ENCODE data around the gene NMNAT2. TPM values are rescaled to one million over a fixed set of nuclear protein-coding genes. Genes with fewer than 3 reads are reported as not detected.

NMNAT2 gene
- polyA plus RNA-seq, 1 donor from 2014 or later = 43.8 TPM

GRCh38 chr1:183328371-183328770, 89.8 kb downstream of the NMNAT2 start:
- no peak overlapping the region for H2AFZ ChIP-seq (ENCODE audit: low read depth, low read length)

GRCh38 chr1:183327434-183328290, 90.5 kb downstream of the NMNAT2 start:
- H3F3A ChIP-seq (ENCODE audit: insufficient read depth, low read length, poor library complexity, severe bottlenecking) = peaks cover 3% of the 10 kb centered on the region
- H2AFZ ChIP-seq (ENCODE audit: low read depth, low read length) = no peak overlapping the region
- no peaks in the 10 kb centered on the region for H3K27me3 ChIP-seq (ENCODE audit: insufficient read depth, low read depth, low read length)
- no peaks in the 10 kb centered on the region for H4K20me1 ChIP-seq (ENCODE audit: insufficient read depth)
- H3K27ac ChIP-seq (ENCODE audit: low read length) = no peak overlapping the region
- H3K79me2 ChIP-seq (replicated peaks; ENCODE audit: insufficient read depth, low read length) = no peaks in the 10 kb centered on the region
- H3K9me2 ChIP-seq (ENCODE audit: insufficient read depth, low read length) = no peaks in the 10 kb centered on the region
- H3K9ac ChIP-seq (ENCODE audit: low read length) = no peak overlapping the region
- no peaks in the 10 kb centered on the region for H3K36me3 ChIP-seq (ENCODE audit: insufficient read depth, low read length)
- no peaks in the 10 kb centered on the region for H3K9me3 ChIP-seq (ENCODE audit: low read length)
- H3K4me3 ChIP-seq (ENCODE audit: low read length) = no peak overlapping the region
- TF ChIP-seq POLR2AphosphoS5 (IDR thresholded peaks at IDR 0.05) (no peak), SMC3 (conservative IDR thresholded peaks at IDR 0.05; ENCODE audit: poor library complexity) (no peak), RAD21 (conservative IDR thresholded peaks at IDR 0.05) (no peak), EP300 (conservative IDR thresholded peaks at IDR 0.05; ENCODE audit: poor library complexity, severe bottlenecking) (no peak), TAF1 (IDR thresholded peaks at IDR 0.05; ENCODE audit: low read depth) (no peak), MXI1 (conservative IDR thresholded peaks at IDR 0.05; ENCODE audit: poor library complexity, severe bottlenecking) (no peak), EZH2 (IDR thresholded peaks at IDR 0.05; ENCODE audit: borderline replicate concordance, insufficient read depth, low read length, poor library complexity, severe bottlenecking) (no peak)
- TF ChIP-seq, protein P1, sequence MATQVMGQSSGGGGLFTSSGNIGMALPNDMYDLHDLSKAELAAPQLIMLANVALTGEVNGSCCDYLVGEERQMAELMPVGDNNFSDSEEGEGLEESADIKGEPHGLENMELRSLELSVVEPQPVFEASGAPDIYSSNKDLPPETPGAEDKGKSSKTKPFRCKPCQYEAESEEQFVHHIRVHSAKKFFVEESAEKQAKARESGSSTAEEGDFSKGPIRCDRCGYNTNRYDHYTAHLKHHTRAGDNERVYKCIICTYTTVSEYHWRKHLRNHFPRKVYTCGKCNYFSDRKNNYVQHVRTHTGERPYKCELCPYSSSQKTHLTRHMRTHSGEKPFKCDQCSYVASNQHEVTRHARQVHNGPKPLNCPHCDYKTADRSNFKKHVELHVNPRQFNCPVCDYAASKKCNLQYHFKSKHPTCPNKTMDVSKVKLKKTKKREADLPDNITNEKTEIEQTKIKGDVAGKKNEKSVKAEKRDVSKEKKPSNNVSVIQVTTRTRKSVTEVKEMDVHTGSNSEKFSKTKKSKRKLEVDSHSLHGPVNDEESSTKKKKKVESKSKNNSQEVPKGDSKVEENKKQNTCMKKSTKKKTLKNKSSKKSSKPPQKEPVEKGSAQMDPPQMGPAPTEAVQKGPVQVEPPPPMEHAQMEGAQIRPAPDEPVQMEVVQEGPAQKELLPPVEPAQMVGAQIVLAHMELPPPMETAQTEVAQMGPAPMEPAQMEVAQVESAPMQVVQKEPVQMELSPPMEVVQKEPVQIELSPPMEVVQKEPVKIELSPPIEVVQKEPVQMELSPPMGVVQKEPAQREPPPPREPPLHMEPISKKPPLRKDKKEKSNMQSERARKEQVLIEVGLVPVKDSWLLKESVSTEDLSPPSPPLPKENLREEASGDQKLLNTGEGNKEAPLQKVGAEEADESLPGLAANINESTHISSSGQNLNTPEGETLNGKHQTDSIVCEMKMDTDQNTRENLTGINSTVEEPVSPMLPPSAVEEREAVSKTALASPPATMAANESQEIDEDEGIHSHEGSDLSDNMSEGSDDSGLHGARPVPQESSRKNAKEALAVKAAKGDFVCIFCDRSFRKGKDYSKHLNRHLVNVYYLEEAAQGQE (IDR thresholded peaks at IDR 0.05; ENCODE audit: borderline replicate concordance) = no peak
- TF ChIP-seq, protein P2, sequence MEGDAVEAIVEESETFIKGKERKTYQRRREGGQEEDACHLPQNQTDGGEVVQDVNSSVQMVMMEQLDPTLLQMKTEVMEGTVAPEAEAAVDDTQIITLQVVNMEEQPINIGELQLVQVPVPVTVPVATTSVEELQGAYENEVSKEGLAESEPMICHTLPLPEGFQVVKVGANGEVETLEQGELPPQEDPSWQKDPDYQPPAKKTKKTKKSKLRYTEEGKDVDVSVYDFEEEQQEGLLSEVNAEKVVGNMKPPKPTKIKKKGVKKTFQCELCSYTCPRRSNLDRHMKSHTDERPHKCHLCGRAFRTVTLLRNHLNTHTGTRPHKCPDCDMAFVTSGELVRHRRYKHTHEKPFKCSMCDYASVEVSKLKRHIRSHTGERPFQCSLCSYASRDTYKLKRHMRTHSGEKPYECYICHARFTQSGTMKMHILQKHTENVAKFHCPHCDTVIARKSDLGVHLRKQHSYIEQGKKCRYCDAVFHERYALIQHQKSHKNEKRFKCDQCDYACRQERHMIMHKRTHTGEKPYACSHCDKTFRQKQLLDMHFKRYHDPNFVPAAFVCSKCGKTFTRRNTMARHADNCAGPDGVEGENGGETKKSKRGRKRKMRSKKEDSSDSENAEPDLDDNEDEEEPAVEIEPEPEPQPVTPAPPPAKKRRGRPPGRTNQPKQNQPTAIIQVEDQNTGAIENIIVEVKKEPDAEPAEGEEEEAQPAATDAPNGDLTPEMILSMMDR (IDR thresholded peaks at IDR 0.05; ENCODE audit: poor library complexity, severe bottlenecking) = no peak
- no peak overlapping the region for H3K4me2 ChIP-seq (ENCODE audit: low read length)

More at GRCh38 chr1:183328371-183328770, 89.8 kb downstream of the NMNAT2 start:
- H3K9me2 ChIP-seq (ENCODE audit: insufficient read depth, low read length) = no peaks in the 10 kb centered on the region
- no peak overlapping the region for H3K27ac ChIP-seq (ENCODE audit: low read length)
- H3K27me3 ChIP-seq (ENCODE audit: insufficient read depth, low read depth, low read length) = no peaks in the 10 kb centered on the region
- no peaks in the 10 kb centered on the region for H4K20me1 ChIP-seq (ENCODE audit: insufficient read depth)
- no peak for TF ChIP-seq RAD21 (conservative IDR thresholded peaks at IDR 0.05)
- no peak for TF ChIP-seq EP300 (conservative IDR thresholded peaks at IDR 0.05; ENCODE audit: poor library complexity, severe bottlenecking)
- TF ChIP-seq EZH2 (IDR thresholded peaks at IDR 0.05; ENCODE audit: borderline replicate concordance, insufficient read depth, low read length, poor library complexity, severe bottlenecking) = no peak
- TF ChIP-seq, protein P2 (IDR thresholded peaks at IDR 0.05; ENCODE audit: poor library complexity, severe bottlenecking) = no peak
- TF ChIP-seq MXI1 (conservative IDR thresholded peaks at IDR 0.05; ENCODE audit: poor library complexity, severe bottlenecking) = no peak
- no peak for TF ChIP-seq TAF1 (IDR thresholded peaks at IDR 0.05; ENCODE audit: low read depth)
- no peak for TF ChIP-seq POLR2AphosphoS5 (IDR thresholded peaks at IDR 0.05)
- TF ChIP-seq SMC3 (conservative IDR thresholded peaks at IDR 0.05; ENCODE audit: poor library complexity) = no peak
- TF ChIP-seq, protein P1 (IDR thresholded peaks at IDR 0.05; ENCODE audit: borderline replicate concordance) = no peak
- H3K79me2 ChIP-seq (replicated peaks; ENCODE audit: insufficient read depth, low read length) = no peaks in the 10 kb centered on the region
- no peaks in the 10 kb centered on the region for H3K9me3 ChIP-seq (ENCODE audit: low read length)
- no peak overlapping the region for H3K4me2 ChIP-seq (ENCODE audit: low read length)
- no peak overlapping the region for H3K4me3 ChIP-seq (ENCODE audit: low read length)
- H3K9ac ChIP-seq (ENCODE audit: low read length) = no peak overlapping the region
- no peaks in the 10 kb centered on the region for H3K36me3 ChIP-seq (ENCODE audit: insufficient read depth, low read length)
- H3F3A ChIP-seq (ENCODE audit: insufficient read depth, low read length, poor library complexity, severe bottlenecking) = peaks cover 3% of the 10 kb centered on the region
